HepG2 (cell line): Measurements from ENCODE around the gene ENTPD2. TPM values are rescaled to one million over a fixed set of nuclear protein-coding genes. Genes with fewer than 3 reads are reported as not detected.

Experiments used
- AKNA ChIP-seq: sonication (generic); formaldehyde crosslinking; IDR thresholded peaks from 2 replicates; pipeline ENCODE4 v1.4.0; 2020; ENCODE audit warnings: missing genetic modification reagents, borderline replicate concordance
- GABPA ChIP-seq, 2 experiments: IDR thresholded peaks; 2 replicates each; pipeline ENCODE4 v1.6.1; 2011 to 2016; ENCODE audit warnings: low read depth in 2 of 2, low read length in 1 of 2, missing biosample characterization in 1 of 2, missing genetic modification characterization in 1 of 2
- HNRNPUL1 ChIP-seq: fragments of 200-400 bp; formaldehyde crosslinking; IDR thresholded peaks from 2 replicates; pipeline ENCODE4 v1.6.1; 2017; ENCODE audit warnings: low read depth, mild to moderate bottlenecking, low read length, moderate library complexity
- MXI1 ChIP-seq: IDR thresholded peaks from 3 replicates; pipeline ENCODE4 v1.6.1; 2012; ENCODE audit warnings: low read depth, low read length, inconsistent platforms, borderline replicate concordance
- NFKB2 ChIP-seq: sonication (generic); formaldehyde crosslinking; IDR thresholded peaks from 2 replicates; pipeline ENCODE4 v1.4.0; 2020; ENCODE audit warnings: missing genetic modification reagents, borderline replicate concordance
- PRDM15 ChIP-seq: sonication (generic); formaldehyde crosslinking; IDR thresholded peaks from 2 replicates; pipeline ENCODE4 v1.4.0; 2020; ENCODE audit warnings: missing genetic modification reagents
- RFX1 ChIP-seq: fragments of 450-650 bp; IDR thresholded peaks from 2 replicates; pipeline ENCODE4 v1.6.1; 2017
- TFDP2 ChIP-seq: sonication (generic); formaldehyde crosslinking; IDR thresholded peaks from 2 replicates; pipeline ENCODE4 v1.4.0; 2020; ENCODE audit warnings: missing genetic modification reagents
- ZNF280D ChIP-seq: sonication (generic); formaldehyde crosslinking; IDR thresholded peaks from 2 replicates; pipeline ENCODE4 v1.5.1; 2020; ENCODE audit warnings: mild to moderate bottlenecking, missing genetic modification reagents
- ZNF343 ChIP-seq: sonication (generic); formaldehyde crosslinking; IDR thresholded peaks from 2 replicates; pipeline ENCODE4 v1.4.0; 2020; ENCODE audit warnings: mild to moderate bottlenecking, missing genetic modification reagents
- ZNF562 ChIP-seq: sonication (generic); formaldehyde crosslinking; IDR thresholded peaks from 2 replicates; pipeline ENCODE4 v1.8.0; 2022; ENCODE audit warnings: missing genetic modification reagents, borderline replicate concordance
- ZNF7 ChIP-seq: IDR thresholded peaks from 2 replicates; pipeline ENCODE4 v1.6.1; 2016; ENCODE audit warnings: missing biosample characterization, missing genetic modification reagents
- ZNF703 ChIP-seq: sonication (generic); formaldehyde crosslinking; IDR thresholded peaks from 2 replicates; pipeline ENCODE4 v1.5.1; 2020; ENCODE audit warnings: missing genetic modification reagents, mild to moderate bottlenecking, moderate library complexity, borderline replicate concordance
- ZNF772 ChIP-seq: sonication (generic); formaldehyde crosslinking; IDR thresholded peaks from 2 replicates; pipeline ENCODE4 v1.5.0; 2020; ENCODE audit warnings: mild to moderate bottlenecking, missing genetic modification reagents
- ZNF776 ChIP-seq: sonication (generic); formaldehyde crosslinking; IDR thresholded peaks from 2 replicates; pipeline ENCODE4 v1.4.0; 2020; ENCODE audit warnings: mild to moderate bottlenecking, missing genetic modification reagents
- polyA plus RNA-seq, 8 experiments: library from polyadenylated mRNA; depleted of rRNA in 3 of 8; stranded (reverse) in 7 of 8; unstranded in 1 of 8; fragments of >200 nt; fragmentation: Illumina TruSeq in 4 of 8; extraction: Trizol in 4 of 8; gene quantifications; 2 replicates each; pipeline versions ENCODE4 v1.2.1 to v1.2.3, GENCODE V29; 2011 to 2016; ENCODE audit warnings: low read depth in 4 of 8, missing spikeins in 1 of 8, mixed read lengths in 1 of 8; ENCODE audit not compliant: insufficient read depth in 1 of 8
- total RNA-seq, 5 experiments: library from RNA; depleted of rRNA; stranded (reverse); fragments of >200 nt; fragmentation: Illumina TruSeq; extraction: Trizol; gene quantifications; 2 replicates each; pipeline ENCODE4 v1.2.3, GENCODE V29; 2016; ENCODE audit warnings: low read depth in 1 of 5

Gene ENTPD2
- total and polyA plus RNA-seq, 2 of the 13 experiments (the other 11 are each of a cell fraction or from before 2014, with no cell fraction given) = 0.95 to 3.2 TPM

GRCh38 chr9:137064027-137064879, 10.4 kb upstream of the ENTPD2 start (continued):
- TF ChIP-seq HNRNPUL1 = no peak
- TF ChIP-seq NFKB2 (CRISPR knock-in tag) = peak; percentile 32; the same call in 1 of the 2 replicates
- TF ChIP-seq MXI1 = peak; percentile 34; the same call in 1 of the 3 replicates
- no peak for TF ChIP-seq ZNF343 (CRISPR knock-in tag)
- no peak for TF ChIP-seq ZNF772 (CRISPR knock-in tag)
- no peak for TF ChIP-seq AKNA
- TF ChIP-seq GABPA (IDR thresholded peaks at IDR 0.05; ENCODE audit: low read depth, low read length) = no peak
- peak; percentile 26; the same call in 1 of the 2 replicates for TF ChIP-seq GABPA (CRISPR knock-in tag; IDR thresholded peaks at IDR 0.05; ENCODE audit: low read depth)
- no peak for TF ChIP-seq RFX1
- TF ChIP-seq ZNF776 (CRISPR knock-in tag) = no peak
- no peak for TF ChIP-seq ZNF562 (CRISPR knock-in tag)
- TF ChIP-seq ZNF7 (CRISPR knock-in tag) = no peak
- peak; percentile 74 for TF ChIP-seq TFDP2
- TF ChIP-seq PRDM15 (CRISPR knock-in tag) = no peak
- no peak for TF ChIP-seq ZNF703 (CRISPR knock-in tag)
- TF ChIP-seq ZNF280D (CRISPR knock-in tag) = no peak
